Measurements from ENCODE around the gene LMBRD1.

The LMBRD1 gene

DNA sequence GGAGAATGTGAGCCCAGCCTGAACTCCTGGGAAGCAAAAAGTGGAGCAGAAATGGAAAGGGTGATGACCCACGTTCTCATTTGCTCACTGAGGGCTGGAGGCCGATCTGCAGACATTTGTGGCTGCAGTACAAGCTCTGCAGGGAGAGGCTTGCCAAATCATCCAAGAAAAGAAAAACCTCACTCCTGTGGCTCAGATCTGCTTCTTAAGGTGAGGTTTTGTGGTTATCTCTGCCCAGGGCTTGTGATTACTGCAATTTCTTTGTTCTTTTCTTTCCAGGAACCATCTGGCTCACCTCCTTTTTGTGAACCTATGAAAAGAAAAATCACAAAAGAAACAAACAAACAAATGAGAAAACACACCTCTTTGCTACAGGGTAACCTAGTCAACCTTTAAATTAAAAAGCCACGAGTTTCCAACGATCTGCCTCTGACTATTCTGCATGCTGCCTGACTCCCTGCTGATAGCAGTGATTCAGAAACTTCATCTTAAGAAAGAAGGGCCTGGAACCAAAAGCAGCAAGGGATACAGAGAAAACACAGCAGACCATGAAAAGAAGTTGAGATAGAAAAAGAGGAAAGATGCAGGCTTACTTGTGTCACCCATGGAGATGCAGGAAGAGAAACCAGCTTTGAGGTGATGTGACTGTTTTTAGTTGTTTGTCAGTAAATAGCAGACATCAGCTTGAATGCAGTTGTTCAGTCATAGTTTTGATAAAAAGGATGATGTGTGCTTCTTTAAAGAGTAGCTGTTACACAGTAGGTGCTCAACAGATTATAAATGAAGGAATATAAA, 165.1 kb downstream of the LMBRD1 start:
- Histone ChIP-seq H3K27me3 (ENCODE audit: insufficient read depth, low read length, poor library complexity, severe bottlenecking) (no peaks in the 10 kb centered on the region), H4K20me1 (ENCODE audit: insufficient read depth, low read length, poor library complexity, severe bottlenecking) (no peaks in the 10 kb centered on the region), H3K4me3 (ENCODE audit: low read length, poor library complexity, severe bottlenecking) (no peak overlapping the region), H2AFZ (ENCODE audit: low read length) (no peak overlapping the region), H3K9me2 (replicated peaks; ENCODE audit: low read depth, low read length) (no peaks in the 10 kb centered on the region), H3F3A (ENCODE audit: low read depth) (no peaks in the 10 kb centered on the region), H3K36me3 (ENCODE audit: insufficient read depth, low read length) (no peaks in the 10 kb centered on the region), H3K4me2 (ENCODE audit: low read depth, low read length, poor library complexity, severe bottlenecking) (no peak overlapping the region), H3K9me3 (ENCODE audit: insufficient read depth, low read depth, low read length) (no peaks in the 10 kb centered on the region), H3K79me2 (ENCODE audit: insufficient read depth, low read length) (no peaks in the 10 kb centered on the region), H3K4me1 (ENCODE audit: insufficient read depth, low read length, poor library complexity, severe bottlenecking) (no peaks in the 10 kb centered on the region), H3K9ac (ENCODE audit: low read depth, low read length, poor library complexity, severe bottlenecking) (no peak overlapping the region)
- TF ChIP-seq, protein P1, sequence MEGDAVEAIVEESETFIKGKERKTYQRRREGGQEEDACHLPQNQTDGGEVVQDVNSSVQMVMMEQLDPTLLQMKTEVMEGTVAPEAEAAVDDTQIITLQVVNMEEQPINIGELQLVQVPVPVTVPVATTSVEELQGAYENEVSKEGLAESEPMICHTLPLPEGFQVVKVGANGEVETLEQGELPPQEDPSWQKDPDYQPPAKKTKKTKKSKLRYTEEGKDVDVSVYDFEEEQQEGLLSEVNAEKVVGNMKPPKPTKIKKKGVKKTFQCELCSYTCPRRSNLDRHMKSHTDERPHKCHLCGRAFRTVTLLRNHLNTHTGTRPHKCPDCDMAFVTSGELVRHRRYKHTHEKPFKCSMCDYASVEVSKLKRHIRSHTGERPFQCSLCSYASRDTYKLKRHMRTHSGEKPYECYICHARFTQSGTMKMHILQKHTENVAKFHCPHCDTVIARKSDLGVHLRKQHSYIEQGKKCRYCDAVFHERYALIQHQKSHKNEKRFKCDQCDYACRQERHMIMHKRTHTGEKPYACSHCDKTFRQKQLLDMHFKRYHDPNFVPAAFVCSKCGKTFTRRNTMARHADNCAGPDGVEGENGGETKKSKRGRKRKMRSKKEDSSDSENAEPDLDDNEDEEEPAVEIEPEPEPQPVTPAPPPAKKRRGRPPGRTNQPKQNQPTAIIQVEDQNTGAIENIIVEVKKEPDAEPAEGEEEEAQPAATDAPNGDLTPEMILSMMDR (conservative IDR thresholded peaks at IDR 0.05; ENCODE audit: low read length), result no peak
- TF ChIP-seq EZH2phosphoT487 (IDR thresholded peaks at IDR 0.05; ENCODE audit: borderline replicate concordance), result no peak

DNA sequence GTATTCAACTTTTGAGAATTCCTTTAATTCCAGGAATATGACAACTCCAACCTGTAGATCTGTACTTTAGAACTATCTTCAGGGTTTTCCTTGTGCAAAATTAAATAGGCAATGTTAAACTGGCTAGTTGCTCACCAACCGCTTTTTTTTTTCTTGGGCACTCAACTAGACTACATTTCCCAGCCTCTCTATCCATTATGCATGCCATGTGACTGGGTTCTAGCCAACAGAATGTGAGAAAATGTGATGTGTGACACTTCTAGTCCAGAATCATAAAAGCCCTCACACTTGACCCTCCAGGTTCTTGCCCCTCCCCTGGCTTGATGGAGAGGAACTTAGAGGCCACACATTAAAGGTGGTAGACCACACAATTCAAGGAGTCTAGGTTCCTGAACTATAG, 166.0 kb downstream of the LMBRD1 start:
- TF ChIP-seq, protein P1 (conservative IDR thresholded peaks at IDR 0.05; ENCODE audit: low read length), result no peak
- no peak for TF ChIP-seq EZH2phosphoT487 (IDR thresholded peaks at IDR 0.05; ENCODE audit: borderline replicate concordance)
- Histone ChIP-seq H4K20me1 (ENCODE audit: insufficient read depth, low read length, poor library complexity, severe bottlenecking) (no peaks in the 10 kb centered on the region), H3K9ac (ENCODE audit: low read depth, low read length, poor library complexity, severe bottlenecking) (no peak overlapping the region), H3K4me1 (ENCODE audit: insufficient read depth, low read length, poor library complexity, severe bottlenecking) (no peaks in the 10 kb centered on the region), H3K27me3 (ENCODE audit: insufficient read depth, low read length, poor library complexity, severe bottlenecking) (no peaks in the 10 kb centered on the region), H3K4me2 (ENCODE audit: low read depth, low read length, poor library complexity, severe bottlenecking) (no peak overlapping the region), H3K9me3 (ENCODE audit: insufficient read depth, low read depth, low read length) (no peaks in the 10 kb centered on the region), H3K79me2 (ENCODE audit: insufficient read depth, low read length) (no peaks in the 10 kb centered on the region), H3K4me3 (ENCODE audit: low read length, poor library complexity, severe bottlenecking) (no peak overlapping the region), H2AFZ (ENCODE audit: low read length) (no peak overlapping the region), H3K9me2 (replicated peaks; ENCODE audit: low read depth, low read length) (no peaks in the 10 kb centered on the region), H3F3A (ENCODE audit: low read depth) (no peaks in the 10 kb centered on the region), H3K36me3 (ENCODE audit: insufficient read depth, low read length) (no peaks in the 10 kb centered on the region)

DNA sequence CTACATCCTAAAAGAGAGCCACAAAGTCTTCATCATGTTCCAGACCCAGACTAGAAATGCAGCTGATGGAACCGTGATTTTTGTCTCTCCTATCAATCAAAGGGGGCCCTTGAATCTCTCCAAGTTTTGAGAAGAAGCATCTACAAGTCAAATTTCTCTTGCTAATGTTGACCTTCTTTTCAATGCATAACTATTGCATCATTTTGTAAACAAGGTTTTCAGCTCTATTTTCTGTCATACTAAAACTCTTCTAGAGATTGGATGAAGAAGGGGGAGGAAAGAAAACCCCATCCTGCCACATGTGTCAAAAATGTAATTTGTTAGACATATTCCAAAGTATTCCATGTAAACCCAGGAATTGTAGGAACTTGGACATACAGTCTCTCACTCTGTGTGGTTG, 169.2 kb downstream of the LMBRD1 start:
- Histone ChIP-seq H3K4me3 (ENCODE audit: low read length, poor library complexity, severe bottlenecking) (no peak overlapping the region), H3K9ac (ENCODE audit: low read depth, low read length, poor library complexity, severe bottlenecking) (no peak overlapping the region), H3K4me2 (ENCODE audit: low read depth, low read length, poor library complexity, severe bottlenecking) (no peak overlapping the region), H3K36me3 (ENCODE audit: insufficient read depth, low read length) (no peaks in the 10 kb centered on the region), H3K4me1 (ENCODE audit: insufficient read depth, low read length, poor library complexity, severe bottlenecking) (no peaks in the 10 kb centered on the region), H3F3A (ENCODE audit: low read depth) (no peaks in the 10 kb centered on the region), H3K9me3 (ENCODE audit: insufficient read depth, low read depth, low read length) (no peaks in the 10 kb centered on the region), H4K20me1 (ENCODE audit: insufficient read depth, low read length, poor library complexity, severe bottlenecking) (no peaks in the 10 kb centered on the region), H2AFZ (ENCODE audit: low read length) (no peak overlapping the region), H3K79me2 (ENCODE audit: insufficient read depth, low read length) (no peaks in the 10 kb centered on the region), H3K27me3 (ENCODE audit: insufficient read depth, low read length, poor library complexity, severe bottlenecking) (no peaks in the 10 kb centered on the region), H3K9me2 (replicated peaks; ENCODE audit: low read depth, low read length) (no peaks in the 10 kb centered on the region)
- TF ChIP-seq, protein P1 (conservative IDR thresholded peaks at IDR 0.05; ENCODE audit: low read length), result no peak
